ENCODE data around the gene OR5V1. TPM values are rescaled to one million over a fixed set of nuclear protein-coding genes. Genes with fewer than 3 reads are reported as not detected.

OR5V1 gene
- total RNA-seq, 4 donors from 2014 or later: not detected

- TF ChIP-seq CTCF (IDR thresholded peaks at IDR 0.05; ENCODE audit: low read depth): no peak
These were observed 6.5 kb upstream of the OR5V1 start, which contains the start of gene OR12D3 for GRCh38 chr6:29375191-29375590. Gene OR12D3, minus strand, starts transcription at chr6:29375291. Its CDS starts 4 bp downstream, at chr6:29375287.

GRCh38 chr6:29355603-29356002 is 13.1 kb downstream of the OR5V1 start:
- no peak for TF ChIP-seq CTCF (IDR thresholded peaks at IDR 0.05; ENCODE audit: low read depth)

DNA sequence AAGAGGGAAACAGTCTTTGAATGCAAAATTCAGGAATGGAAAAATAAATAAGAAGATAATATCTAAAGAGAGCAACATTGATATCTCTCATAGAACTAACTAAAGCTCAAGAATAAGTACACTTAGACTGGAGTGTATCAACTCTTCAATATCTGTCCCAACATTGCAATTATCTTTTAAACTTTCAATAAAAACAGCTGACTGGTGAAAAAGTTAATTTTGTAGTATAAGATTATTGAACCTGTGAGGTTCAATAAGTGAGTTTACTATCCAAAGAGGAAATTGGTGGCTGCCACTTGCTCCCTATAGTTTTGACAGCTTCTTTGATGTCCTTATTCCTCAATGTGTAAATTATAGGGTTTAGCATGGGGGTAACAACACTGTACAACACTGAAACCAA is 13.7 kb downstream of the OR5V1 start:
- TF ChIP-seq CTCF (IDR thresholded peaks at IDR 0.05; ENCODE audit: low read depth): no peak

GRCh38 chr6:29345380-29345779 is 23.3 kb downstream of the OR5V1 start:
- no peak for TF ChIP-seq CTCF (IDR thresholded peaks at IDR 0.05; ENCODE audit: low read depth)

GRCh38 chr6:29336269-29336668 is 32.4 kb downstream of the OR5V1 start:
- TF ChIP-seq CTCF (IDR thresholded peaks at IDR 0.05; ENCODE audit: low read depth): no peak

DNA sequence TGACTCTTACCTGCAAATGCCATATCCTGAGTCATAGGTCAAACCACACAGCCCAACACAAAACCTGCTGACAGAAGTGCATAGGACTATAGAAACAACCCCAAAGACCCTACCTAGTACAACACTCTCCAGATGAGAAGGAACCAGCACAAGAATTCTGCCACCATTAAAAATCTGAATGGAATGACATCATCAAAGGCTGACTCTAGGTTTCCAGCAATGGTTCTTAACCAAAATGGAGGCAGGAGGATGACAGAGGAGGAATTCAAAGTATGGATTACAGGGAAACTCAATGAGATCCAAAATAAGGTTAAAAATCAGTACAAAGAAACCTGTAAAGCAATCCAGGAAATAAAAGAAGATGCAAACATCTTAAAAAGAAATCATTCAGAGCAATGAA is 36.0 kb downstream of the OR5V1 start:
- no peak for TF ChIP-seq CTCF (IDR thresholded peaks at IDR 0.05; ENCODE audit: low read depth)

- no peak for TF ChIP-seq CTCF (IDR thresholded peaks at IDR 0.05; ENCODE audit: low read depth)
These were observed 42.9 kb downstream of the OR5V1 start for GRCh38 chr6:29325777-29326176.

Measured in subcutaneous adipose tissue (tissue), 4 donors.